HG02870 (cell line): ENCODE data around the gene PAM.
"Not testable (repeated sequence)": the region's sequence is repeated elsewhere in the genome, so short reads cannot be mapped to it uniquely, and the experiment has no call there.

Experiments used
- ATAC-seq: cut with Tn5 transposase; IDR thresholded peaks from one replicate; pipeline ENCODE4 v1.9.1; 2021; ENCODE audit warnings: mild to moderate bottlenecking, moderate library complexity; ENCODE audit not compliant: unreplicated experiment

Gene PAM

DNA sequence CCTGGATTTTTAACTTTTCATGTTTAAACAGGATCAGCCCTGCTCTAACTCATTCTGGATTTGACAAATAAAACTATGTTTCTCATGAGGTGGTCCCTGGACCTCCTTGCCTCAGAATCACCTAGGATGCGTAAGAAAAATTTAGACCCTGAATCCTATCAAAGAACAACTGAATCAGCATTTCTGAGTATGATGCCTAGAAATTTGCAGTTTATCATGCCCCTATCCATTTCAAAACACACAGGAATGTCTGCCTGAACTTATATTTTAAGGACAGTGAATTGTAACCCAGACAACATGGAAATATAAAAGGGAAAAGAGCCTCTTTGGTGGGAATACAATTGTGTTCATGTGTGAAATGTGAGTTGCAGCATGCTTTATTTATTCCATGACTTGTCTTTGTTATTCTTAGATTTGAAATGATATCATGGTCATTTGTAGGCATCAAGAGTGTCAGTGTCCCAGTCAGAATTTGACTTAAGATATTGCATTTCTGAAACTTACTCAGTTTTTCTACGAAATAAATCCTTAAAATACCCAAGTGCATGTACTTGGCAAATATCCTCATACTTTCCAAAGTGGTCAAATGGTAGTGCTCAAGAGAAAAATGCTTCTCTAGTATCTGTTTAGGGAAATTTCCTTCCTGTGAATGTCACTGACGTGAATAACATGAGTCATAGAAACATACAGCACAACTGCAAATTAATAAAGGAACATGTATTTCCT, 220.5 kb downstream of the PAM start:
- ATAC-seq = no peak

DNA sequence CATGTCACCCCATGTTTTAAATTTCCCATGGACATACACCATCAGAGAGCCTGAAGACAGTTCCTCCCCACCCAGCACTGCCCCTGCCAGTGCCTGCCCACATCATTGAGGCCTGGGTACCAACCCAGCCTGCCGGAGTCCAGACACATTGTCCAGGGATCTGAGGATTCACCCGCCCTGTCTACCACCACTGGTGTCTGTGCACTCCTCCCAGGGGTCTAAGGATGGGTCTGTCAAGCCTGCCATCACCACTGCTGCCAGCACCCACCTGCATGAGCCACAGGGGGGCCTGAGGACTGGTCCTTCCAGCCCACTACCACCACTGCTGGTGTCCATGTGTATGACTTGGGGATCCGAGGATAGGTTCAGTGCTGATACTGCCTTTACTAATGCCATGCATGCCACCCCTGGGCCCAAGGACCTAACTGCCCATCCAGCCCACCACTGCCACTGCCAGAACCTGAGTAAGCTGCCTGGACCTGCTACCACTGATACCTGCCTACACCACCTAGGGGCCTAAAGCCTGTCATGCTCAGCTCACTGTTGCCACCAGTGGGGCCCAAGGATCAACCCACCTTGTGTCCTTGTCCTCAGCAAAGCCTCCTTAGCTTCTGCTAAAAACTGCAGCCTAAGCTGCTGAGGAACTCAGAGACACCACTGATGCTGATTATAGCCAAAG, 227.0 kb downstream of the PAM start:
- no peak for ATAC-seq

DNA sequence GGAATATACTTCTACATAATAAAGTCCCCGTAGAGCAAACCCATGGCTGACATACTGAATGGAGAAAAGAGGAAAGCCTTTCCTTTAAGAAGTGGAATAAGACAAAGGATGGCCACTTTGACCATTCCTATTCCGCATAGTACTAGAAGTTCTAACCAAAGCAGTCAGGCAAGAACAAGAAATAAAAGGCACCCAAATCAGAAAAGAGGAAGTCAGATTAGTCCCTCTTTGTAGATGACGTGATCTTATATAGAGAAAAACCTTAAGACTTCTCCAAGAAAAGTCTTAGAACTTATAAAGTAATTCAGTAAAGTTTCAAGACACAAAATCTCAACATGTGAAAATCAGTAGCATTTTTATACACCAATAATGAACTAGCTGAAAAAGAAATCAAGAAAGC, 231.0 kb downstream of the PAM start:
- no peak for ATAC-seq

DNA sequence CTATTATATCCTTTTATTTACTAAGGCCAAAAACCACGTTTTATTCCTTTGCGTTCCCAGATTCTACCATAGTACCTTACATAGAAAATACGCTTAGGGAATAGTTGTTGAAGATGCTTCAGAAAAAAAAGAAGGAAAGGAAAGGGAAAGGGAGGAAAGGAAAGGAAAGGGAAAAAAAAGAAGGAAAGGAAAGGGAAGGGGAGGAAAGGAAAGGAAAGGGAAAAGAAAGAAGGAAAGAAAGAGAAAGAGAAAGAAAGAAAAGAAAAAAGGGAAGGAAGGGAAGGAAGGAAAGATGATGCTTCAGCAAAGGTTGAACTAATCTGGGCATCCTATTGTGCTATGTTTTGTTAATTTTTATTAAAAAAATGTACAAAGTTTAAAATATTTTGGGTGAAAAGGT, 233.4 kb downstream of the PAM start:
- no peak for ATAC-seq

DNA sequence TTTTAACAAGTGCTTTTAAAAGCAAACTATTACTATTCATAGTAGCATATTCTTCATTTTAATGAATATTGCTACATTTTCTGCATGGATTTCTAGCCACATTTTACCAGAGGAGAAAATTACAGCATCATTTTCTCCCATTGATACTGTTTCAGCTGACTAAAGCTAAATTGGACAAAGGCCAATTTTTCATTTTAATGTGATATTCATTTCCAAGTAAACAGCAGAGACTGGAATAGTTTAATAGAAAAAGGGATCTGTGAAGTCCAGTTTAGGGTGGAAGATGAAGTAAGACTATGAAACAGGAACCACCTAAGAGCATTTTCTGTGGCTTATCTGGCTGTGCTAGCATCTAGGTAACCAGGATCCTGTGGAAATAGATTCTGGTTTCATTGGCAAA, 236.7 kb downstream of the PAM start:
- no peak for ATAC-seq

DNA sequence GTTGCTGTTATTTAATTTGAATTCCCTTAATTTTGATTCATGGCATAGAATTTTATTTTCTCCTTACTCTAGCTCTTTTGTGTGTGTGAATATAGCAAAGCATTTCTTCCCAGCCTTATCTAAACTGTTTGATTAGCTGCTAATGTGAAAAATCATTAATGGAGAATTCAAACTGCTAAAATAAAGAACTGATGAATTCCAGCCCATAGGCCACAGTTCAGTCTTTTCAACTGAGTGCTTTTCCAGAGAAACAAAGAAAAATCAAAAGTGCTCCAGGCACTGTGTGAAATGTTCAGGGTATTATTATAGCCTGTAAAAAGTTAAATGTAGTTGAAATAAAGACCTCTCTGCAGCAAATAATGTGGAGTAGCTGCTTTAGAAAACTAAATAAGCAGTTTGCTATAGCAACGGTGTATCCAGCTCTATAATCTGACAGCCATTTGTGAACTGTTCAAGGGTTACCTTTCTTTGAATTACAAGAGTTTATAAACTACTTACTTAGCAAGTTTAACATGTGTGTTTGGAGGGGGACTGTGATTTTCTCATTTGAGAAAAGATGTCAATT, 241.0 kb downstream of the PAM start:
- ATAC-seq = no peak

DNA sequence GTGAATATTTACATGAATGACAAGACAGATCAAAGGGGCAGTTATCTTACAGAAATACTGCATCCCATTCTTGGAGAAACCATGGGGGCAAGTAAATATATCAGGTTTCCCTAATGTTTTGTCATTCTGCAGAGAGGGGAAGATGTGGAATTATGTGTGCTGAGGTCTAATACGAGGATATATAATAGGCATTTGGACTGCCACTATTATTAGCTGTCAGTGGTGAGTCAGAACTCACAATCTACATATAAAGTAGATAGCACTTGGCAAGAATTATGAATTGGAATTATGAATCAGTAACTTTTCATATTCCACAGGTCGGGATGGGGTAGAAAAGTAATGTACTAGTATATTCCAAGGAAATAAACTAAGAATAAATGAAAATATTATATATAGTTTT, 243.1 kb downstream of the PAM start:
- ATAC-seq = no peak

DNA sequence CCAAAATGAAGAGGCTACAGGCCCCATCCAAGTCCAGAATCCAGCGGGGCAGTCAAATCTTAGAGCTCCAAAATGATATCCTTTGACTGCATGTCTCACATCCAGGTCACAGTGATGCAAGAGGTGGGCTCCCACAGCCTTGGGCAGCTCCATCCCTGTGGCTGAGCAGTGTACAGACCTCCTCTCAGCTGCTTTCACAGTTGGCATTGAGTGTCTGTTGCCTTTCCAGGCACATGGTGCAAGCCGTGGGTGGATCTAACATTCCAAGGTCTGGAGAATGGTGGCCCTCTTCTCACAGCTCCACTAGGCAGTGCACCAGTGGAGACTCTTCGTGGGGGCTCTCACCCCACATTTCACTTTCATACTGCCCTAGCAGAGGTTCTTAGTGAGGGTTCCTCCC, 244.1 kb downstream of the PAM start:
- ATAC-seq = no peak

DNA sequence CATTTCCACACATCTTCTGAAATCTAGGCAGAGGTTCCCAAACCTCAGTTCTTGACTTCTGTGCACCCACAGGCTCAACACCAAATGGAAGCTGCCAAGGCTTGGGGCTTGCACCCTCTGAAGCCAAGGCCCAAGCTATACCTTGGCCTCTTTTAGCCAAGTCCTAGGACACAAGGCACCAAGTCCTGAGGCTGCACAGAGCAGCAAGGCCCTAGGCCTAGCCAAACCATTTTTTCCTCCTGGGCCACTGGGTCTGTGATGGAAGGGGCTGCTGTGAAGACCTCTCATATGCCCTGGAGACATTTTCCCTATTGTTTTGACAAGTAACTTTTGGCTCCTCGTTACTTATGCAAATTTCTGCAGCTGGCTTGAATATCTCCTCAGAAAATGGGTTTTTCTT, 244.5 kb downstream of the PAM start:
- not testable (repeated sequence) for ATAC-seq

DNA sequence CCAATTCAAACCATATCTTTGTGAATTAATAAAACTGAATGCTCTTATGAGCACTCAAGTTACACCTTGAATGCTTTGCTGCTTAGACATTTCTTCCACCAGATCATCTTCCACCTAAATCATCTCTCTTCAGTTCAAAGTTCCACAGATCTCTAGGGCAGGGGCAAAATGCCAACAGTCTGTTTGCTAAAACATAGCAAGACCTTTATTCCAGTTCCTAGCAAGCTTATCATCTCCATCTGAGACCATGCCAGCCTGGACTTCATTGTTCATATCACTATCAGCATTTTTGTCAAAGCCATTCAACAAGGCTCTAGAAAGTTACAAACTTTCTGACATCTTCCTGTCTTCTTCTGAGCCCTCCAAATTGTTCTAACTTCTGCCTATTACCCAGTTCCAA, 245.0 kb downstream of the PAM start:
- no peak for ATAC-seq

DNA sequence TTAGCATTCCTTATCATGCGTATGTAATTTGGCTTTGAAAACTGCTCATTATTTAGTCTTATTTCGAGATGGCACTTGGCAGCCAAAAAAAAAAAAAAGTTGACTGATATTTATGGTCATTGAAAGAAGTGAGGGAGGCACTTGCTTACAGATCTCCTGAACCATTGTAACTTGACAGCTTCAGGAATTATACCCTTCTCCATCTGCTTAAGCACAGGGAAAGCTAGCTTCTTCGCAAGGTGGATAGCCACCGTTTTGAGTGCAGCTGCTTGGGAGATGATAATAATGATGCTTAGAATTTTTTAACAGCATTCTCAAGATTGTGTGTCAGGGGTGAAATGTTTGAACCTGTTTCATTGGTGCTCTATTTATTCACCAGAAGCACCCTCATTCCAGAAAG, 248.8 kb downstream of the PAM start:
- ATAC-seq = no peak

DNA sequence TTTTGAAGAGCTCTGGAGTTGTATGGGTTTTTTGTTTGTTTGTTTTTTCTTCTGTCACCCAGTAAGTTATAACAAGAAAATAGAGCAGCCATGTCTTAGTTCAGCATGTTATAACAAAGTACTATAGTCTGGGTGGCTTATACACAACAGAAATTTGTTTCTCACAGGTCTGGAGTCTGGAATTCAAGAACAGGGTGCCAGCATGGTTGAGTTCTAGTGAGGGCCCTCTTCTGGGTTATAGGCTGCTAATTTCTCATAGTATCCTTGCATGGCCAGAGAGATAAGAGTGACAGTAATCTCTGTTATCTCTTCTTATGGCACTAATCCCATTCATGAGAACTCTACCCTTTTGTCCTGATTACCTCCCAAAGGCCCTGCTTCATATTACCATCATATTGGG, 250.2 kb downstream of the PAM start:
- no peak for ATAC-seq

DNA sequence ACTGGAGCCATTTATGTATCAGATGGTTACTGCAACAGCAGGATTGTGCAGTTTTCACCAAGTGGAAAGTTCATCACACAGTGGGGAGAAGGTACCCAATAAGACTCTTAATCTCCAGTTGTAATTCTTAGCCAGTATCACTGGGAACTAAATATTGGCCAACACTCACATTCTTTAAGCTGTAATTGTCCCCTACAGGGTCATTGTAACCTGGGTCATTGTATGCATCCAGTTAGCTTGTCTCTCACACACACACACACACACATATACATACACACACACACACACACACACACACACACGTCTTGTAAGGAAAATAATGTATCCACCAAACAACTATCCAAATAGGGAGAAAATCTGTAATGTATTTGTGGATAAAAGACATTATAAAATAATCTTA, 251.8 kb downstream of the PAM start:
- ATAC-seq = no peak

DNA sequence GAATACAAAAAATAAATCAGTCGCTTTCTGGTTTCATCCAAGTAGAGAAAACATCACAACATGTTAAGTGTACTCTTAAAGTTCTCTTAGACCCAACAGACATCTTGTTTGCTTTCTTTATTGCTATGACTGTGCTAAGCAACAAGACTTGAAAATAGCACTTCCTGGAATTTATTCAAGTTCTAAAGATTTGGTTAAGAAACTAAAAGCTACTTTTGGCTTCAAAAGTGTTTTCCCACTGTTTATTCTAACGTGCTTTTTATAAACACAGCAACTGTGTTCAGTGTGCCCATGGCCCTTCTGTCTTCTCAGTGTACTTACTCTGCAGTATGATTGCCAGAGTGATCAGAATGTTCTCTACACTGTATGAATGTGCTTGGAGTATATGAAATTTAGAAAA, 255.1 kb downstream of the PAM start:
- ATAC-seq = peak; percentile 67

DNA sequence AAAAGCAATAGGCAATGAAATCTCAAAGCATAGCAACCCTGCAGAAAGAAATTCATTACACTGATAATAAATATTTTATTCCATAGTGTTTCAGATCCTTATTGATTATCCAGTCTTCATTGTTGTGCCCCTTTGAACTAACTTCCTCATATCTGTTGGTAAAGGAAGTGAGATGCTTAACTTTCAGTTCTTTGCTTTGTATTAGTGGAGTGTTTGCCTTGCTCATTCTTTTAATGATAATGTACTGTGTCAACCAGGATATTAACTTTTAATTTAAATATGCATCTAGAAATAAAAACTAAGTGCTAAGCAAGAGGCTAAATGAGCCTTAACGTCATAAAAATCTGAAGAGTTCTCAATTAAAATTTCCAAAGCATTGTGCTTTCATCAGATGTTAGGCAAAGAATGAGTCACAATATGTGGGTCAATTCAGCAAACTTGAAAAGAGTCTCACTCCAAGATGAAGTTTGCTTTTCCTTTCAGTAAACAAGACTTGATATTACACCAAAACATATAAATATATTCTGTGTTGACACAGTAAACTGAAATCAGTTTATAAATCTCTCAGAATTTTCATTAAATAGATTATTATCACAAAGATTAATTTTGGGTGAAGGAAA, 258.9 kb downstream of the PAM start:
- ATAC-seq = no peak

DNA sequence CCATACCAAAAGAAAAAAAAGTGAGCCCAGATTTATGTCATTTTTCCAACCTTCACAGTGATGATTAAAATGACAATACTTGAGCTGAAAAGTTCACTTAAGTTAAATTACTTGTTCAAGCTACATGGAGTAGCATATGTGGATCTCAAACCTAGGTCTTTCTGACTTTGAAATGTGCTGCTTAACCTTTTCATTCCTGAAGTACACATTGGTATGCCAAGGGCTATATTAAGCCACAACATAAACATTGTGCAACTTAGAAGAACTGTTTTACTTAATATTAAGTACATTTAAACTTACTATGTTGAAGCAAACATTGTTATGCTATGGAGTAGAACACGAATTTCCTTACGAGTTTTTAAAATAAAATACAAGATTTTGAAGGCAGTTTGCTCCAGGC, 259.9 kb downstream of the PAM start:
- ATAC-seq = no peak

DNA sequence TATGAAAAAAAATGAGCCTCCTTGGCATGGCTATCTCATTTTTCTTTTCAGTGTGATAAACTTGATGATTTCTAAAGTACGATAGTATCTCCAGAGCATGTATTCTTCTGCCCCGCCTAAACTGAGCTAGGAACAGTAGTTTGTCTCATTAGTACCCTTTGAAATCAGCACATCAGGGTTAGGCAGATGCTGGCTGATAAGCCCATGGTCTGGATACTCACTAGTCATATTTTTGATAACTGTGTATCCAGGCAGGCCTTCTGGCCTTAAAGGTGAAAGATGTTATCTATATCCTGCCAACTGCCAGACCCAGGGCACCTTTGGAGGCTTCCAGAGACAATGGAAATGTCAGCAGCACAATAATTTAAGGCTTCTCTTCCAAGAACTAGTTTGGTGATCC, 261.1 kb downstream of the PAM start:
- ATAC-seq = no peak

DNA sequence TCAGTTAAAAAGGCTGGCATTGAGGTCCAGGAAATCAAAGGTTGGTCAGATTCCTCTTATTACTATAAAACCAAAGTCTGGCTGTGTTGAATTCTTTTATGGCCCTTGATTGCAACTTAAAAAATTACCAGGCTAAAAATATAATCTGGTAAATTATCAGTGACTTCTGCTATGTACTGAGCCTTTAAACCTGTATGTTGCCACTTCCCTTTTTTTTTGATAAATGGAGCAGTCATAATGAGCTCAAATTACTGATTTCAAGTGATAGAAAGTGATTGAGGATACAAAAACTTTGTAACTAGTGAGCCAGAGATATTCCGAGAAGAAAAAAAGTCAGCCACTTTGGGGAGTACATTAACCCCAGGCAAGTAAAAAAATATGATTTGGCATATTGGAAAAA, 264.7 kb downstream of the PAM start:
- ATAC-seq = no peak

DNA sequence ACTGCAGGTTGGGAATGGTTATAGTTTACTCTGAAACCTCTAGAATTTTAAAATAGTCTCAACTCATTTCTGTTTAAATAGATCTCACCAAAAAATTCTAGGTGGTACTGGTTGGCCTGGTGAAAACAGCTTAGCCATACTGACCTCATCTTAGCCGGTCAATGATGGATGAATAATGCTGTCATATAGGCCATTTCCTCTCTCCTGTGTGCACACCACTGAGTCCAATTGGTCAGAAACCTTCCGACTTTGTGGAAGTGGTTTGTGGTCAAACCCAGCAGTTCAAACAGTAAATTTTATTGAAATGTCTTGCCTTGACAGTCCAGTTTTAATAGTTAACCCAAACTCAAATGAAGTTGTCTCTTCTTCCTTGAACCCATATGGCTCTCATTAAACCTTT, 266.2 kb downstream of the PAM start:
- peak; percentile 65 for ATAC-seq

DNA sequence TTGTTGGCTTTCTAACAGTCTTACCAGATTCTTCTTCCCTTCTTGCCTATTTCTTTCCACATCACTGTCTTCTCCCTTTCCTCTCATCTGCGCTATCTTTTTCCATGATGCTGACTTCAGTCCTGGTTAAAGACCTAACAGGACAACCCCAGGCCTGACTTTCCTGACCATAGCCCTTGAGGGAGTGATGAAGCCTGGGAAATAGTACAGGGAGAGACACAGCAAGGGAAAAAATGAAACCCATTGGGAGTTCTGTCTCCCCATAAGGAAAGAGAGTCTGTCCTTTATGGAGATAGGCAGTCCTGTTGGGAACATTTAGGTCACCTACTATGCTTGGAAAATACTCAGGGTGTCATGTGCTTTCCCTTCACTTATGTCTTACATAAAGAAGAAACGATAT, 272.2 kb downstream of the PAM start:
- ATAC-seq = no peak

DNA sequence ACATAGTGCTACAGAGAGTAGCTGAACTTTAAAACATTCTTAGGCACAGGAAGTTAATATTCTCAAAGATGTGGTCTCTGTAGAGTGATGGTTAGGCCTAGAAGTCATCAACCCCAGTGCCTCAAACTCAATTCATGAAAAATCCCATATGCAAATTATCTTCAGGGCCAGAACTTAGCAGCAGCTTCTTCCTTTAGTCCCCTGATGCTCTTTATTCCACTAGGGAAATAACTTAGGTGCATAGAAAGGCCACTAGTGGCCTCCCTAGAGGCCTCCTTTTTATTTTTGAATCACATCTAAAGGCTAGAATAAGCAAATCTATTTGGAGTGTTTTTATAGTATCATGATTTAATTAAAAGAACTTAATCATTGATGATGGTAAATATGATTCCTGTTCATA, 276.5 kb downstream of the PAM start:
- ATAC-seq = no peak

DNA sequence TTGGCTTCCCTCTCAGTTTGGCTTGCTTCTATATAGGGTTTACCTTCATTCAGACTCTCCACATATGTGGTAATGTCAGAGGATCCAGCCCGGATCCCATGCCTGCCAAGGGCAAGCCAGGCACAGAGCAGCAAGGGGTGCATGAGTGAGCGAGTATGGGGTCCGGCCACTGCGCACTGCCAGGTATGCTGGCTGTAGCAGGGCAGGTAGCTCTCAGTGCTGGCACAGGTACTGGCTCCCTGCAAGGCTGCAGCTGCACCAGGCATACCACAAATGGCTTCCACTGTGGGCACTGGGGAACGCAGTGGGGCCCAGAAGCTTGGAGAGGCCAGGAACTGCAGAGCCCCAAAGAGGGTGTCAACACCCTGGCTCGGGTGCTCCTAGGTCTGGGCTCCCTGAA, 278.6 kb downstream of the PAM start:
- no peak for ATAC-seq
